HCT116 (cell line): ENCODE results near the gene SLC19A1. TPM values are rescaled to one million over a fixed set of nuclear protein-coding genes. Genes with fewer than 3 reads are reported as not detected.

ENCODE experiments used
- ATAC-seq: fragments of 200-7000 bp; cut with Tn5 transposase; 2 replicates; pipeline ENCODE4 v1.9.1; 2020; ENCODE audit warnings: mild to moderate bottlenecking, moderate library complexity
- BruUV-seq: library from RNA; stranded (reverse); fragments of 400-500 nt; replicated peaks from 2 replicates; lab custom pipeline; 2021; lab: Mats Ljungman, UMichigan
- CTCF ChIA-PET: fragments of 300-600 bp; sonication (Branson Sonifier 250); formaldehyde crosslinking; loops from one replicate; lab custom pipeline; 2021; ENCODE audit warnings: antibody characterized with exemption; lab: Charles Lee
- POLR2A ChIA-PET: fragments of 300-600, 350-600 bp; sonication (Branson Sonifier 250); formaldehyde crosslinking; loops from one replicate; lab custom pipeline; 2021; ENCODE audit warnings: antibody characterized with exemption; lab: Charles Lee
- RAD21 ChIA-PET, 2 experiments: fragments of 300-600 bp; sonication (Branson Sonifier 250); formaldehyde crosslinking; loops; one replicate each; lab custom pipeline; 2023; ENCODE audit warnings: low total read pairs in 2 of 2; ENCODE audit not compliant: uncharacterized antibody in 2 of 2, unreplicated experiment in 2 of 2, low non-redundant PET in 1 of 2; lab: Charles Lee
- DNase-seq: peaks from one replicate; pipeline ENCODE4 v3.0.0-alpha.2; 2010; ENCODE audit warnings: low read depth, low spot score
- H2AFZ ChIP-seq: fragments of 200-600 bp; shearing (Covaris generic), sonication (generic); 2 replicates; pipeline ENCODE4 v1.6.1; 2017; ENCODE audit warnings: low read depth, mixed run types, mixed read lengths, antibody characterized with exemption, low read length; ENCODE audit not compliant: poor library complexity, severe bottlenecking
- H3K27ac ChIP-seq: 2 replicates; pipeline ENCODE4 v1.5.1; 2012; ENCODE audit warnings: low read depth, low read length
- H3K27me3 ChIP-seq: fragments of 200-600 bp; sonication (generic); 2 replicates; pipeline ENCODE4 v1.6.1; 2016; ENCODE audit warnings: mixed run types, low read length, mixed read lengths; ENCODE audit not compliant: insufficient read depth
- H3K36me3 ChIP-seq, 2 experiments: fragments of 200-500 bp in 1 of 2; fragments of 200-600 bp in 1 of 2; sonication (Bioruptor generic) in 1 of 2; sonication (generic) in 1 of 2; 2 replicates each; pipeline versions ENCODE4 v1.5.1 to v1.6.1; 2014 to 2016; ENCODE audit warnings: low read length in 2 of 2, inconsistent platforms in 1 of 2, mixed read lengths in 1 of 2, mixed run types in 1 of 2; ENCODE audit not compliant: insufficient read depth in 2 of 2, control insufficient read depth in 1 of 2
- H3K4me1 ChIP-seq, 2 experiments: fragments of 200-600 bp in 1 of 2; sonication (generic) in 1 of 2; 2 replicates each; pipeline versions ENCODE4 v1.5.1 to v1.6.1; 2012 to 2017; ENCODE audit warnings: low read length in 2 of 2, inconsistent platforms in 1 of 2, mild to moderate bottlenecking in 1 of 2, mixed read lengths in 1 of 2, mixed run types in 1 of 2, moderate library complexity in 1 of 2; ENCODE audit not compliant: insufficient read depth in 2 of 2, control insufficient read depth in 1 of 2
- H3K4me2 ChIP-seq: fragments of 200-600 bp; sonication (generic); 2 replicates; pipeline ENCODE4 v1.6.1; 2017; ENCODE audit warnings: mixed run types, low read length, mixed read lengths
- H3K4me3 ChIP-seq, 2 experiments: fragments of 200-600 bp in 1 of 2; sonication (generic) in 1 of 2; replicated peaks in 1 of 2; 2 replicates each; pipeline ENCODE4 v1.5.1; 2011 to 2016; ENCODE audit warnings: low read length in 2 of 2, control low read depth in 1 of 2, low read depth in 1 of 2, mild to moderate bottlenecking in 1 of 2, mixed read lengths in 1 of 2, mixed run types in 1 of 2
- H3K79me2 ChIP-seq: fragments of 200-600 bp; sonication (generic); 2 replicates; pipeline ENCODE4 v1.6.1; 2017; ENCODE audit warnings: mild to moderate bottlenecking, mixed run types, low read length, moderate library complexity, mixed read lengths; ENCODE audit not compliant: insufficient read depth
- H3K9ac ChIP-seq: fragments of 200-600 bp; sonication (generic); 2 replicates; pipeline ENCODE4 v1.6.1; 2016; ENCODE audit warnings: low read length, mixed read lengths
- H3K9me2 ChIP-seq: fragments of 200-600 bp; sonication (generic), shearing (Covaris generic); 2 replicates; pipeline ENCODE4 v1.6.1; 2017; ENCODE audit warnings: mixed run types, mild to moderate bottlenecking, moderate library complexity; ENCODE audit not compliant: insufficient read depth
- H3K9me3 ChIP-seq, 2 experiments: fragments of 200-500 bp in 1 of 2; fragments of 200-600 bp in 1 of 2; sonication (Bioruptor generic) in 1 of 2; sonication (generic) in 1 of 2; 2 replicates each; pipeline ENCODE4 v1.6.1; 2014 to 2017; ENCODE audit warnings: low read length in 2 of 2, mixed read lengths in 2 of 2, inconsistent platforms in 1 of 2, low read depth in 1 of 2, mild to moderate bottlenecking in 1 of 2, mixed run types in 1 of 2, moderate library complexity in 1 of 2; ENCODE audit not compliant: control insufficient read depth in 1 of 2, insufficient read depth in 1 of 2
- H4K20me1 ChIP-seq: fragments of 200-600 bp; sonication (generic), shearing (Covaris generic); 2 replicates; pipeline ENCODE4 v1.6.1; 2017; ENCODE audit warnings: mixed run types, mild to moderate bottlenecking, moderate library complexity; ENCODE audit not compliant: insufficient read depth
- CBX3 ChIP-seq: IDR thresholded peaks from 2 replicates; pipeline ENCODE4 v1.6.1; 2012; ENCODE audit warnings: low read depth
- EGR1 ChIP-seq: IDR thresholded peaks from 2 replicates; pipeline ENCODE4 v1.6.1; 2012; ENCODE audit warnings: low read depth
- ELF1 ChIP-seq: IDR thresholded peaks from 2 replicates; pipeline ENCODE4 v1.6.1; 2012; ENCODE audit warnings: low read depth, borderline replicate concordance
- EZH2 ChIP-seq: fragments of 200-600 bp; sonication (generic); IDR thresholded peaks from 2 replicates; pipeline ENCODE4 v1.6.1; 2017; ENCODE audit warnings: antibody characterized with exemption, mixed run types
- POLR2A ChIP-seq: IDR thresholded peaks from 2 replicates; pipeline ENCODE4 v1.7.0; 2011; ENCODE audit warnings: borderline replicate concordance; ENCODE audit not compliant: insufficient read depth, insufficient read length; ENCODE audit errors: extremely low read depth
- RAD21 ChIP-seq: IDR thresholded peaks from 2 replicates; pipeline ENCODE4 v1.6.1; 2012; ENCODE audit warnings: low read depth, mild to moderate bottlenecking
- SIN3A ChIP-seq: IDR thresholded peaks from 2 replicates; pipeline ENCODE4 v1.6.1; 2012; ENCODE audit warnings: low read depth
- SP1 ChIP-seq: IDR thresholded peaks from 2 replicates; pipeline ENCODE4 v1.6.1; 2012; ENCODE audit warnings: low read depth
- SRF ChIP-seq: IDR thresholded peaks from 2 replicates; pipeline ENCODE4 v1.6.1; 2012; ENCODE audit warnings: low read depth
- TCF7L2 ChIP-seq: IDR thresholded peaks from 2 replicates; pipeline ENCODE4 v1.7.0; 2011; ENCODE audit warnings: borderline replicate concordance, inconsistent platforms; ENCODE audit not compliant: insufficient read depth, insufficient read length; ENCODE audit errors: extremely low read depth
- YY1 ChIP-seq: IDR thresholded peaks from 2 replicates; pipeline ENCODE4 v1.6.1; 2011; ENCODE audit warnings: low read length, low read depth, moderate library complexity, mild to moderate bottlenecking; ENCODE audit not compliant: insufficient replicate concordance; ENCODE audit errors: extremely low read depth
- ZFX ChIP-seq: fragments of 450-650 bp; IDR thresholded peaks from 2 replicates; pipeline ENCODE4 v1.6.1; 2017
- intact Hi-C: fragments of 100-400 bp; cut with micrococcal nuclease; formaldehyde crosslinking; loops from 2 replicates; pipeline ENCODE4 v1.10.0; 2022
- total RNA-seq: library from RNA; stranded (reverse); gene quantifications from one replicate; pipeline ENCODE4 v1.2.1, GENCODE V29; 2021; ENCODE audit not compliant: unreplicated experiment
- TF ChIP-seq, protein P1 (sequence below): IDR thresholded peaks from 2 replicates; pipeline ENCODE4 v1.6.1; 2012
- TF ChIP-seq, protein P2 (sequence below): IDR thresholded peaks from 2 replicates; pipeline ENCODE4 v1.6.1; 2011; ENCODE audit warnings: mild to moderate bottlenecking, low read length, moderate library complexity; ENCODE audit not compliant: insufficient replicate concordance; ENCODE audit errors: extremely low read depth
- TF ChIP-seq, protein P3 (sequence below): IDR thresholded peaks from 2 replicates; pipeline ENCODE4 v1.6.1; 2012

The SLC19A1 gene
- total RNA-seq, 1 experiment from 2014 or later = 50.2 TPM

DNA sequence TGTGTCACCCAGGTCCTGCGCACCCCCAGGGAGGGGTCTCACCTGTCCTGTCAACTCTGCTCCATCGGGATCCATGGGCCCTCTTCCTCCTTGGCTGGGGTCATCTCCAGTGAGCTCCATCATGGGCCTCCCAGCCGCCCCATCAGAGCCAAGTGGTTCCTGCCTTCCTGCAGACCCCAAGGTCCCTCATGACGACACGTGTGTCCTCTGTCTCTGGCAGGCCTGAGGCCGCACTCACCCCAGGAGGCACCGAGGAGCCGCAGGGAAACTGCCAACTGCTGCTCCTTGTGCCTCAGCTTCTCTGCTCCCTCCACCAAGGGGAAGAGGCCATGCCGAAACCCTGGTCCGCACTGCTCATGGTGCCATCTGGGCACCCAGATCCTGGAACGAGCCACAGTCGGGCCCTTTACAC is 90.5 kb downstream of the SLC19A1 start (continued):
- TF ChIP-seq, protein P1, sequence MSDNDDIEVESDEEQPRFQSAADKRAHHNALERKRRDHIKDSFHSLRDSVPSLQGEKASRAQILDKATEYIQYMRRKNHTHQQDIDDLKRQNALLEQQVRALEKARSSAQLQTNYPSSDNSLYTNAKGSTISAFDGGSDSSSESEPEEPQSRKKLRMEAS = no peak
- TF ChIP-seq, protein P2, sequence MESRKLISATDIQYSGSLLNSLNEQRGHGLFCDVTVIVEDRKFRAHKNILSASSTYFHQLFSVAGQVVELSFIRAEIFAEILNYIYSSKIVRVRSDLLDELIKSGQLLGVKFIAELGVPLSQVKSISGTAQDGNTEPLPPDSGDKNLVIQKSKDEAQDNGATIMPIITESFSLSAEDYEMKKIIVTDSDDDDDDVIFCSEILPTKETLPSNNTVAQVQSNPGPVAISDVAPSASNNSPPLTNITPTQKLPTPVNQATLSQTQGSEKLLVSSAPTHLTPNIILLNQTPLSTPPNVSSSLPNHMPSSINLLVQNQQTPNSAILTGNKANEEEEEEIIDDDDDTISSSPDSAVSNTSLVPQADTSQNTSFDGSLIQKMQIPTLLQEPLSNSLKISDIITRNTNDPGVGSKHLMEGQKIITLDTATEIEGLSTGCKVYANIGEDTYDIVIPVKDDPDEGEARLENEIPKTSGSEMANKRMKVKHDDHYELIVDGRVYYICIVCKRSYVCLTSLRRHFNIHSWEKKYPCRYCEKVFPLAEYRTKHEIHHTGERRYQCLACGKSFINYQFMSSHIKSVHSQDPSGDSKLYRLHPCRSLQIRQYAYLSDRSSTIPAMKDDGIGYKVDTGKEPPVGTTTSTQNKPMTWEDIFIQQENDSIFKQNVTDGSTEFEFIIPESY = no peak
- TF ChIP-seq YY1 (no peak), RAD21 (no peak), SRF (no peak), POLR2A (no peak), SIN3A (no peak), EGR1 (no peak), ELF1 (no peak)

DNA sequence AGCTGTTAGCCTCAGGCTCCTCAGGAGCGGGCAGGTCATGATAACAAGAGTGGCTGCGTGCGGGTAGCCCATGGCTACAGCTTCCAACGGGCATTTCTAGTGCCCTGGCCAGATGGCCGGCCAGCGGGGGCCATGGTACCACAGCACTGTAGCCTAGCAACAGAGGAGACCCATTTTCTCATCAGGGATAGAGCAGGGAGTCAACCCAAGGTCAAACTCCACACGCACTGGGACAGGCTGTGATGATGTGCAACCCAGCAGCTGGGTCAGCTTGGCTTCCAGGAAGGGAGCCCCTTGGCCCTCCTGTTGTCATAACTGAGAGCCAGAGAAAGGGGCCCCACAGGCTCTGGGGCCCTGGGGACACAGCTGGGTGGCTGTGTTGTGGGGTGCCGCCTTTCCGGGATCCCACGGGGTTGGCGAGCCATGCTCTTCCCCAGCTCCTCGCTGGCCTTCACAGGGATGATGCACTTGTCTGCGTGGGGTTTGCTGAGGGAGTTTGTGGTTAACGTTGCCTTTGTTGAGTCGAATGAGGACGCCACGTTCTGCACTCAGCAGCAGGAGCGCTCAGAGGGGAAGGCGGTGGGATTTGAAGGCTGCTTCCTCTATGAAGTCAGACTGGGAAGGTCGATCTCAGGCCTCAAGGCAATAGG is 91.0 kb downstream of the SLC19A1 start:
- H3K79me2 ChIP-seq = peaks cover 23% of the 10 kb centered on the region; the same call in 1 of the 2 replicates
- no peak overlapping the region for H3K4me3 ChIP-seq
- peaks cover 7 to 11% of the 10 kb centered on the region in 2 experiments; a peak in 3 of 4 replicates for H3K9me3 ChIP-seq
- H3K4me1 ChIP-seq = peaks cover 0 to 7% of the 10 kb centered on the region in 2 experiments; a peak in 1 of 4 replicates
- BruUV-seq = no TSS peak
- H3K27me3 ChIP-seq = no peaks in the 10 kb centered on the region
- no peak overlapping the region for H2AFZ ChIP-seq
- TF ChIP-seq EZH2 = no peak
- no peak for TF ChIP-seq ZFX
- no peak for TF ChIP-seq RAD21
- no peak for TF ChIP-seq TCF7L2
- TF ChIP-seq CBX3 = no peak
- no peak for TF ChIP-seq SP1
- TF ChIP-seq SRF = no peak
- TF ChIP-seq, protein P2 = no peak
- TF ChIP-seq, protein P3, sequence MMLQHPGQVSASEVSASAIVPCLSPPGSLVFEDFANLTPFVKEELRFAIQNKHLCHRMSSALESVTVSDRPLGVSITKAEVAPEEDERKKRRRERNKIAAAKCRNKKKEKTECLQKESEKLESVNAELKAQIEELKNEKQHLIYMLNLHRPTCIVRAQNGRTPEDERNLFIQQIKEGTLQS = no peak
- TF ChIP-seq EGR1 = no peak
- TF ChIP-seq, all 23 proteins: peak for 0
- no peak overlapping the region for H3K4me2 ChIP-seq
- no peaks in the 10 kb centered on the region for H3K36me3 ChIP-seq
- ATAC-seq = no peak
- no peak for DNase-seq
- no peaks in the 10 kb centered on the region for H3K9me2 ChIP-seq
- POLR2A ChIA-PET = no interaction called here
- intact Hi-C loops = no loop called here
- no peaks in the 10 kb centered on the region for H4K20me1 ChIP-seq
- no peak overlapping the region for H3K27ac ChIP-seq
- CTCF ChIA-PET = no interaction called here
- H3K9ac ChIP-seq = no peak overlapping the region
- RAD21 ChIA-PET = no interaction called here
